Activated CD4-positive, CD25-positive, alpha-beta regulatory T cell treated with anti-CD3 and anti-CD28 coated beads, Interleukin-2, amount 50 U/mL, for 72 hours (primary cell): ENCODE data around the gene C10orf90.

Experiments
- DNase-seq: peaks from one replicate; pipeline ENCODE4 v3.0.0; 2021

Gene C10orf90, protein sequence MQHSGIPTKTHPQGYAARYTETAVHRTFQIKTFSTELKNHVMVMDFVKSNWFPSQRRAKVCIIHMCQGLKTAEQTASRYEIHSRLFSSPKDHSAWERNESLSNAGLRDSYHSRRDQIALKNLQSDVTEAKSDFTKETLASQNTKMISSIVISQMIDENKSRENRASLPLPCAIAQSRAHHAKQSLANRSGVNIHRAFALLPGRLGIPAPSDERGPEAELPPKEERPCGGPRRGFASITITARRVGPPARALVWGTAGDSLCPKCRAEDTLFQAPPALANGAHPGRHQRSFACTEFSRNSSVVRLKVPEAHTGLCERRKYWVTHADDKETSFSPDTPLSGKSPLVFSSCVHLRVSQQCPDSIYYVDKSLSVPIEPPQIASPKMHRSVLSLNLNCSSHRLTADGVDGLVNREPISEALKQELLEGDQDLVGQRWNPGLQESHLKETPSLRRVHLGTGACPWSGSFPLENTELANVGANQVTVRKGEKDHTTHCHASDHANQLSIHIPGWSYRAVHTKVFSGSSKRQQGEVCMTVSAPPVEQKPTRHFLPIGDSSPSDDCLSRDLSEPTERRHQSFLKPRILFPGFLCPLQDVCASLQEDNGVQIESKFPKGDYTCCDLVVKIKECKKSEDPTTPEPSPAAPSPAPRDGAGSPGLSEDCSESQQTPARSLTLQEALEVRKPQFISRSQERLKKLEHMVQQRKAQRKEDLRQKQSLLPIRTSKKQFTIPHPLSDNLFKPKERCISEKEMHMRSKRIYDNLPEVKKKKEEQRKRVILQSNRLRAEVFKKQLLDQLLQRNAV

DNA sequence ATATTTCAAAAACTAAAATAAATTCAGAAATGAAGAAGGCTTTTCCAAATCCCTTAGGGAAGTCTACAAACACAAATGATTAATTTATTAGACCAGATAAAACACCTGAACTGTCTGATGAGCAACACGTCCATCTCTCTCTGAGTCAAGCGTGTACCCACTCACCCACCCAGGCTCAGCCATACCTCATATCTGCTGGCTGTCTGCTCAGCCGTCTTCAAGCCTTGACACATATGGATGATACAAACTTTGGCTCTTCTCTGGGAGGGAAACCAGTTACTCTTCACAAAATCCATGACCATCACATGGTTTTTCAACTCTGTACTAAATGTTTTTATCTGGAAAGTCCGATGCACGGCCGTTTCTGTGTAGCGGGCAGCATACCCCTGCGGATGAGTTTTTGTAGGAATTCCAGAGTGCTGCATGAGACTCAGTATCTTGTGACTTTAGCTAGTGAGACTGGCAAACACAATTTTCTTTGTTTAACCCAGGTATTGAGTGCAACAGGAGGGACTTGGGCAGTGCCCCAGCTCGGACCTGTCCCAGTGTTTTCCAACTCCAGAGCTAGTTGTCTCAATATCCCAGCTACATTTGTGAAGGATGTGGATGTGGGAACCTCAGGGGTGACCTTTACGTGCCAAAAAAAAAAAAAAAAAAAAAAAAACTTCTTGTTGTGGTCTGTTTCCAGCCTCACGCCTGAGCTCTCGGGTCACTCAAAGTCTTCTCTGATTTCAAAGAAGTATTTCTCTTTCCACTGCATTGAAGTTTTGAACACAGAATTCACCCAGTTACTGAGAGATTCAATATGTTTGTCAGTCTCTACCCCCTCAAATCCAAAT lies at the start of gene C10orf90:
Gene C10orf90 (minus strand): TSS at position 638 of the 839 bp plus-strand sequence. CDS start 213 bp downstream, at position 425.
- DNase-seq = no peak

DNA sequence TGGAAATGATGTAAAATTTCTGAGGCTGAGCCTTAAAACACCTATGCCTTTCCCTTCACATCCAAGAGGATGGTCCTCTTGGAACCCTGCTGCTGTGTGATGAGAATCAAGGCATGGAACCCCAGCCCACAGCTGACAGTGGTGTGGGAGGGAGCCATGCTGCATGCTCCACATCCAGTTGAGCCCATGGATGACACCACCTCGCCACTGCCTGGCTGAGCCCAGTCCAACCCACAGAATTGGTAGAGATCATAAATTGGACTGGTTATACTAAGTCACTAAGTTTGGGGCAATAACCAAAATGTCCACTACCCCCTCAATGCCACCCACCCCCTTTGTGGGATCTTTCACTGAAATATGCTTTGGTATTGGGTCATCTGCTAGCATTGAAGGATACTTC lies 45.9 kb upstream of the C10orf90 start:
- no peak for DNase-seq

DNA sequence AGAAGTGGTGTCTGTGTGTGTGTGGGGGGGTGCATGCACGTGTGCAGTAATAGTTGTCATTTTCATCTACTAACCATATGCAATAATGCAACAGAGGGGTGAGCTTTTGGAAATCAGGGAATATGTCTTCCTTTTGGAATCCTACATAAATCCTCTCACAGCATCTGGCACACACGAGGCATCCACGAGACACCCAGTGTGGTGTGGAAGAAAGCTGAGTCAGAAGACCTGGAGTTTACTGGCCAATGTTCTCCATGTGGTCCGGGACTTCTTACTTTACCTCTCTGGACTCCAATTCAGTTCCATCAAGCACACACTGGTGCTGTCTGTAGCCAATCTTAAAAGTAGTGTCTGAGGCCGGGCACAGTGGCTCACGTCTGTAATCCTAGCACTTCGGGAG lies 43.1 kb upstream of the C10orf90 start:
- no peak for DNase-seq

DNA sequence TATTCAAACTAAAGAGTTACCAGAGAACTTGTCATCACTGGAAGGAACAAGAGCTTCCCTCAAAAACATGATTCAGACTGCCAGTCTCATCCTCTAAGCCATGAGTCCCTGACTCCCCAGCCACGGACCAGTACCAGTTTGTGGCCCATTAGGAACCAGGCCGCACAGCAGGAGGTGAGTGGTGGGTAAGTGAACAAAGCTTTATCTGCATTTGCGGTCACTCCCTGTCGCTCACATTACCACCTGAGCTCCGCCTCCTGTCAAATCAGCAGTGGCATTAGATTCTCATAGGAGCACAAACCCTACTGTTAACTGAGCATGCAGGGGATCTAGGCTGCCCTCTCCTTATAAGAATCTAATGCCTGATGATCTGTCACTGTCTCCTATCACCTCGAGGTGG lies 42.2 kb upstream of the C10orf90 start:
- no peak for DNase-seq

DNA sequence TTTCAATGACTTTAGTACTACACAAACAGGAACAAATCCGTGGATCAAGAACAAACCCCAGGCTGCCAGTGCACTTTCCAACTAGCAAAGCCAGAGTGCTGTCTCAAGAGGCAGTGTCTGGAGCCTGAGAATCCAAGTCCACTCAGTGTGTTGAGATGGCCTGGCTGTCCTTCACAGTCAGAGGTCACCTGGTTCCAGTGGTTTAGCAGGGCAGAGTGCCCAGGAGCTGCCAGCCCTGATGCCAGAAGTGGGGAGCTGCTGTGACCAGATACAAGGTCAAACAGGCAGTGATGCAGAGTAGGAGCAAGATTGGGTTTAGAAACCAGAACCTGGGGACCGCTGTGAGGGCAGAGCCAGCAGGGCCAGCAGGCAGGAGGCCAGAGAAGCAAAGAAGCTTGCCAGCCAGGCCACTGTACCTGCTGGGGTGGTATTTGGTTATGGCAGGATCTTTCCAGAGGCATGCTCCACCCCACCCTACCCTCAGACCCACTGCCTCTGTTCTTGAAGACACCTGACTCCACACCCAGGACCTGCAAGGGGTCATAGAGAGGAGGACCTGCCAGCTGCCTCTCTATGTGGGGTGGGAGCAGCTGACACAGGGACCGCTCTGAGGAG lies 35.6 kb upstream of the C10orf90 start:
- DNase-seq = no peak

DNA sequence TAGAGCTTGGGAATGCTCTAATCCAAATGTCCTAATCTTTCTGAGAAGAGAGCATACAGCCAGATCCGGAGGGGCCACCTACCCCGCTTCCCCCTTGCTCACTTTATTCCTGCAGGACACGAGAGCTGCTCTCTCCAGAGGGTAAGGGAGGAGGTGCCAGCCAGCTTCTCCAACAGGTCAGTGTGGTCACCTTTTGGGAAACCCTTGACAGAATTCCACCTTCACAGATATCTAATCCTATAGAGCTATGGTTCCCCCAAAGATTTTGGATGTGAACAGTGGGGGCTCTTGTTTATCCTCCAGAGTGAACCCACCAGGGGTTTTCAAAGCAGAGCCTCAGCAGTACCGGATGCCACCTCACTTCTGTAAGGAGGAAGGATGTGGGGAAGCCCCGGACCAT lies 34.6 kb upstream of the C10orf90 start:
- no peak for DNase-seq

DNA sequence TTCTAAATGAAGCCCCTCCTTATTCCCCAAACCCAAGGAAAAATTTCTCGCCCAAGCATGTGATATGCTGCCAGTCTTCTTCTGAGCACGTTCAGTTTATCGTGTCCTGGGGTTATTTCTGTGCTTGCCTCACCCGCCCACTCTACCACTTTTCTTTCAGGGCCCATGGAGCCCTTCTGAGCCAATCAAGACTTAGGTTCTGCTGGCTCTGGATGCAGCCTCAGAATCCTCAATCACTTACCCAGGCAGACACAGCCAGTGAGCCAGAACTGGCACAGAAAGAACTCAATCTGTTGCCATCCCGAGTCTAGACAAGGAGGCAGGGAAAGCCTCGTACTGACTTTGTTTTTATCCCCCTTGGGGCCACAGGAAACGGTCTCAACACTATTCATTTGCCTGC lies 34.2 kb upstream of the C10orf90 start:
- DNase-seq = no peak

DNA sequence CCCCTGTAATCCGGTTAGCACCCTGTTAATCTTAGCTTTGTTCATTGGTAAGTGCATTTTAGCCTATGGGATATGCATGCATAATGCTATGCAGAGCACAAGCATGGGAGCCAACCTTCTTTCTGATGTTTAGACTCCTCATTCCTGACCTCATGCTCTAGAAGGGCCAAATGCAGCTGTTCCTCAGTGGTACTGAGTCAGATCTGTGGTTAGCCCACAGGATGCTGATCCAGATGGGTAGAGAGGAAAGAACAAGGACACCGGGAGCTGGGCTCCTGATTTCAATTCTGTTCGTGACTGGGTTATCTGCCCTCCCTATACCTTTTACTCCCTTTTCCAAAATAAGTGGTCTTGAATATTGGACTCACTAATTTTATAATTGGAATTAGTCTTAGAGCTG lies 31.7 kb upstream of the C10orf90 start:
- no peak for DNase-seq

DNA sequence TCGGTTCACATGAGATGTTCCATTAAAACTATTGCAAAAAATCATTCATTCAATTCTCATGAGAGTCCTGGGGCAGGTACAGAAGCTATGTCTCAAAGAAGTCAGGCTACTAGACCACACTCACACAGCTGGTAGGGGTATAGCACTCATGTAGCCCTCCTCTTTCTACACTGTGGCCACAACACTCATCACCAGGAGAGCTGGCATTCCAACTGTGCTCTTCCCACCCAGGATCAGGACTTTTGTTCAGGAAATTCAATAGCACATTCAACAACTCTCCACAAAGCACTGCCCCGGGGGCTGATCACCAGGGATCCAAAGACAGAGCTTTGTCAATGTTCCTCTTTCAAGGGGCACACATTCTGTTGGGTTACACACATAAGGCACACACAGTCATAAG lies 31.0 kb upstream of the C10orf90 start:
- DNase-seq = no peak

DNA sequence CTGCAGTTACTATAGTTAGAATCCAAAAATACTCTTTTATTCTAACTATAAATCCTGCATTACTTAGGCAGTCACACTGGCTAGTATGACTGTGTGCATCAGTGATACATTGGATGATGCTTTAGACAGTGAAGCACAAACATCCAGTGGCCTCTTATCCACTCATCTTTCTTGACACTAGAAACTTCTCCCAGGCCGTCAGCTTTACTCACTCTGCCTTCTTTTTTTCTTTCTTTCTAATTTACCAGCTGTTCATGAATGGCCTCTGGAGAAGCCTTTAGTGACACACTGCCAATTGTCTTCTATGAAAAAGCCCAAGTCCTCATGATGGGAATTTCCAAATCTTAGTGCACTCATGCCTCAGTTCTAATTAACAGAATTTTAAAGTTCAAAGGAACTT lies 26.2 kb upstream of the C10orf90 start:
- DNase-seq = no peak

DNA sequence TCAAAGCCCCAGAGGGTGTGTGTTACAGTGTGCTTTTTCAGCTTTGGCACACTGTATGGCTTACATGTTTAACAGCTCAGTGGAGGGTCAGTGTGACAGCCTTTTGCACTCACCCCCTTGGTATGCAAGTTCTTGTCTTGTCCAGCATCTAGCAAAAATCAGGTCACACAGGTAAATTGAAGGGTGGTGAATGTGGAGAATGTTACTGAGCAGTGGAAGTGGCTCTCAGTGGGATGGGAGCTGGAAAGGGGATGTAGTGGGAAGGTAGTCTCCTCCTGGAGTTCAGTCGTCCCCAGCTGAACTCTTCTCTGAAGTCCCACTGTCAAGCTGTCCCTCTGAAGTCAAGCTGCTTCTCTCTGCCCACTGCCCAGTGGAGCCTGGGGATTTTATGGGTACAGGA lies 21.0 kb upstream of the C10orf90 start:
- no peak for DNase-seq

DNA sequence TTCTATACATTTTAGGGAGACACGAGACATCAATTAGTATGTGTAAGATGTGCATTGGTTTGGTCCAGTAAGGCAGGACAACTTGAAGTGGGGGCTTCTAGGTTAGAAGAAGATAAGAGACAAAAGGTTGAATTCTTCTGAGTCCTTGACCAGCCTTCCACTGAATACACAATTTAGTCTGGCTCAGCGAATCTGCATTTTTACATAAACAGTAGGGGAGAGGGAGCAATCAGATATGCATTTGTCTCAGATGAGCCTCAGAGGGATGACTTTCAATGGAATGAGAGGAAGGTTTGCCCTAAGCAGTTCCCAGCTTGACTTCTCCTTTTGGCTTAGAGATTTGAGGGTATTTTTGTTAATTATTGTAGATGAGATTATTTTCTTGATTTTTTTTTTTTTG lies 20.0 kb upstream of the C10orf90 start:
- DNase-seq = no peak

DNA sequence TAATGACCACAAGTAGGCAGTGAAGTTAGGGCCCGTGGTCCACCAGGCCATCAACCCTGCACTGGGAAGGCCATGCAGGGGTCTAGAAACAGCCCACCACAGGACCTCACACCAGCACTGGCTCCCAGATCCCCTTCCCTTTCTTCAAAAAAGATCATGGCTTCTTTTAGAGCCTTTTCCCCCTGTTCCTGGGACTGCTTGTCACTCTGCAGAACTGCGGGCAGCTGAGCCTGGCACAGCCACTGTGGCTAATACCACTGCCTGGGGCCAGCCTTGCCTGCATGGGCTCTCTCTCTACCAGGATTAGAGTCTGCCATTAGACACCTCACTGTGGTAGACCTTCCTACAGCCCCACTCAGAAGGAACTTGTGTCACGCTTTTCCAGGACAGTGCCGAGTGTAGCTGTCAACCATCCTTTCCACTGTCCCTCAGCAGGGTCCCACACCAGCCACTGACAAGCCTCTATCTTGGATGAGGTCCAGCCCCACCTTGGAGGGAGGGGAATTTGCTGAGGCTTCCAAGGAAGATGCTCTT lies 19.0 kb upstream of the C10orf90 start:
- DNase-seq = no peak

DNA sequence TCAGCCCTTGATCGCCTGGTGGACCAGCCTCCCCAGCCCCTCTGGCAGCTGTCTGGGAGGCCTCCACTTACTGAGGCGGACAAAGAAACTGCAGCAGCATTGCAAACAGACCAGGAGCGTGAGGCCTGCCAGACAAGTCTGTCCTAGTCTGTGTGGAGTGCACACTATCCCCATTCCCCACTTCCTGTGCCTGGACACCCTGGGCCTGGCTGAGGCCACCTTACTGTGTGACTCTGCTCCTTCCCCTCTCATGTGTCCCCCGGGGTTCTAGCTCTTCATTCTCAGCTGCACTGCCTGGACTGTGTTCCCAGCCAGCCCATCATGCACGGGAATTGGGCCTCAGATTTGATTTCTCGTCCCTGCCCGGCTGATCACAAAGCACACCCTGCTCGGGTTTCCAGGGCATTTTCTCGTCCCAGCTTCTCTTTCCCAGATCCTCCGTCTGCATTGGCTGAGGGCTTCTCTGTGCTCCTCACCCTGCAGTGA lies 16.7 kb upstream of the C10orf90 start:
- DNase-seq = no peak

DNA sequence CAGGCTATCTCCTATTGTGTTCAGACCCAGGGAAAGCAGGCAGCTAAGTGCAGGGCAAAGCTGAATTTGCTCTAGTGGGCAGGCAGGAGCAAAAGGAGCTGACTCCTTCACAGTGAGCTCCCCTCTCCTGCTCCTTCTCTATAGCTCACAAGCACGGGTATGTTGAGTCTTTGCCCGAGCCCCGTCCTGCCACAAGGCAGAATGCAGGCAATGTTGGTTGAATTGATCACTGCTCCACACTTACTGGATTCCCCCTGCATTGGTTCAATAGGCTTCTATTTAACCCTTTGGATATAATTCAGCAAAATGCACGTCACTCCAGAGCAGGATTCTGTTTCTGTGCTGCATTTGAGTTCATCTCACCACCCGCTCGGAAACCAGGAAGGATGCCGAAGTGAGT lies 16.2 kb upstream of the C10orf90 start:
- no peak for DNase-seq

DNA sequence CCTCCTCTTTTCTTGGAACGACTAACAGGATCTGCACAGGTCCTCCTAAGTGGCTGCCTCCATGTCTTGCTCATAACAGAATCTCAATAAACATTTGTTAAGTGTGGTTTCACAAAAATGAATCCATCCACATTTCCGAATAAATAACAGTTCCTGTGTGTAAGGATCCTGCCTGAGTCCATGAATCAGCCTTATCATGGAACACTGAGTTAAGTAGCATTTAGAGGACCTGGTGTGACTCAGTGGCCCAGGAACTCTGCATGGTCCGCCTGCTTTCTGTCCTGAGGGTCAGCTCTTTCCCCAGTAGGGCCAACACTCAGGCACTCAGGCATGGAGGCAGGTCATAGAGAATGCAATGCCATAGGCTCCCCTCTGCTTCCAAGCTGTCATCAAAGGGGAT lies 15.8 kb upstream of the C10orf90 start:
- DNase-seq = no peak

DNA sequence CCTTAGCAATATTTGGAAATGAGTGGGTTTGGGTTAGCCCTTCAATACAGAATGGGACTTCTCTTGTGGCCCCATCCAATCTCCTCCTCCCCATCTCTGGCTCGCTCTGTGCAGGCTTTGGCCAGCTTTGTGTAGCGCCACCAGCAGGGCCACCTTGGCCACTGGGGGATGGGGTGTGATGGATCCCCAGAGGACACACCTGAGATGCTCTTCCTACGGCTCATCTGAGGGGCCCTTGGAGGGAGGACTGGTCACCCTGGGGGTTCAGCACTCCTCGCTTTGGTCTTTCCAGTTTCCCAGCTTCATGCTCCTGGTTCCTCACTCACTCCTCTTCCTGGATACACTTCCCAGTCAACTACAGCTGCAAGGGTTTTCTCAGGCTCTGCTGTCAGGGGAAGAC lies 15.3 kb upstream of the C10orf90 start:
- no peak for DNase-seq

DNA sequence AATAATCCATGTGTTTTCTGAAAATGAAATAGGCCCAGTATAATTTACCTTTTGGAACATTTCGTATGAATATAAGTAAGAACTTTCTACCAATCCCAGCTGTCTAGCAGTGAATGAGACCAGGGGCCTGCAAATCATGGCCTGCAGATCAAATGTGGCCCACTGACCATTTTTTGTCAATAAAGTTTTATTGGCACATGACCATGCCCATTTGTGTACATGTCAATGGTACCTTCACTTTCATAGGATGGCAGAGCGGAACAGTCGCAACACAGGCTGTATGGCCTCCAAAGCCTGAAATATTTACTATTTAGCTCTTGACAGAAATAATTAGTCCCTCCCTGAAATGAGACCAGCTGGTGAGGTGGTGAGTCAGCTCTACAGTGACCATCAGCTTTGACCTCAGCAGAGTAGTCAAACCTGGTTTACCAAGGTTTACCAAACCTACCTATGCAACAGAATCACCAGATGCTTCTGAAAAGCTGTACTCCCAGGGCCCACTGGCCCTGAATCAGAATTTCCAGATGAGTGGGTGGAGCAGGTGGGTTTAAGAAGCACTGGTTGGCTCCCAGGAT lies 13.8 kb upstream of the C10orf90 start:
- no peak for DNase-seq

DNA sequence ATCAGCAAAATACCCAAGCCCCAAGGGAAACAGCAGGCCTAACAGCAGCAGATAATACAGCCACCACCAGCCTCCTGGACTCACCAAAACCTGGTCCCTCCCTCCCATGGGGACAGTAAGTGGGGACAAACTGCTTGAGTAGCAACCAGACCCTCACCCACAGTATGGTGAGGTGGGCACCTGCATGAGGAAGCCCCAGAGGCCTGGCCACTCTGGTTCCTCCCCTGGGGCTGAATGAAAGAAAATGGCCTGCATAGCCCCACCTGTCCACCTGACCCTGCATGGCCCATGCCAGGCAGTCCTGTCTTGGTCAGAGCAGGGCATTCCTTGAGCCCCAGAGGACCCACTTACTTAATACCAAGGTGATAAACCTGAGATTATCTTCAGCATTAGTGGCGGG lies 13.0 kb upstream of the C10orf90 start:
- no peak for DNase-seq

DNA sequence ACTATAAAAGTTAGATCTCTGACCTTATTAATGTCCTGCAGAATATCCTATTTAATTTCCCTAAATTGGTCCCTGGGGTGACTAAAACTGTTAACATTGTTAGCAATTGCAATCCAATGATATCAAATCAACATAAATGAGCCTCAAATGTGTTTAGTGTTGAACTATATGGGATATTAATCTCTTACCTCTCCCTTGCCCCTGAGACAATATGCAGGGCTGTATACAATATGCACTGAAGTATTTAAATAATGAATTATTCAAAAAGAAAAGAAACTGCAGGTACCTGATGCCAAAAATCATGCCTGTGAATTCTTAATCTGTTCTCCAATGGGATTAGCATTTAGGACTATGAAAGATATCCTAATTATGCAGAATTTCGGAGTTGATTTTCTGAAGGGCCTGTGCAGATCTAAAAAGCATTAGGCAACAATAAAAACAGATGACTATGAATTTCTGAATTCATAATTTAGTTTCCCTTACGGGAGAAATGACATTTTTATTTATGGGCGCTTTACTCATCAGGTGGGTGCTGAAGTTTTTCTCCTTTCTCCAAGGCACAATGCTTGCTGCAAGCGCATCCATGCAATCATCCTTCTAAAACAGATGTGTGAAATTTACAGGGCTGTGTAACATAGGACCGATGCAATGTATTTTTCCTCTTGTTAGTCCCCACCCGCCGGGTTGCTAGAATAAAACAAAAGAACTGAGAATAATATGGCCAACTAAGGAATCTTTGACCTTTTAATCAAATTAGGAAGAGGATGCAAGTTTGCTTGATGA lies 5.4 kb upstream of the C10orf90 start:
- DNase-seq = no peak
